GM23338 (cell line): ENCODE data around the gene NSRP1.

Source experiments
- CREB1 ChIP-seq: fragments of 250-450 bp; sonication (Bioruptor Pico); IDR thresholded peaks from 2 replicates; pipeline ENCODE4 v1.5.0; 2020; ENCODE audit warnings: low read depth, mild to moderate bottlenecking, moderate library complexity
- CTCF ChIP-seq, 2 experiments: fragments of 200-600 bp in 1 of 2; sonication (generic) in 1 of 2; conservative IDR thresholded peaks; 2 replicates each; pipeline versions ENCODE4 v1.5.1 to v1.6.1; 2016 to 2017; ENCODE audit warnings: antibody characterized with exemption in 2 of 2, low read depth in 2 of 2, mild to moderate bottlenecking in 2 of 2, moderate library complexity in 1 of 2
- EZH2phosphoT487 ChIP-seq: fragments of 200-600 bp; sonication (generic); IDR thresholded peaks from one replicate; pipeline ENCODE4 v1.8.1; 2018; ENCODE audit warnings: antibody characterized with exemption; ENCODE audit not compliant: unreplicated experiment
- JUNB ChIP-seq: IDR thresholded peaks from one replicate; pipeline ENCODE4 v1.6.1; 2016; ENCODE audit warnings: antibody characterized with exemption; ENCODE audit not compliant: unreplicated experiment
- POLR2AphosphoS5 ChIP-seq: IDR thresholded peaks from 2 replicates; pipeline ENCODE4 v1.6.1; 2016; ENCODE audit warnings: antibody characterized with exemption, low read depth
- REST ChIP-seq: IDR thresholded peaks from one replicate; pipeline ENCODE4 v1.6.1; 2018; ENCODE audit warnings: antibody characterized with exemption; ENCODE audit not compliant: unreplicated experiment
- STAT1 ChIP-seq: IDR thresholded peaks from one replicate; pipeline ENCODE4 v1.6.1; 2016; ENCODE audit warnings: antibody characterized with exemption; ENCODE audit not compliant: unreplicated experiment
- ZNF331 ChIP-seq: fragments of 250-450 bp; sonication (Bioruptor Pico); IDR thresholded peaks from 2 replicates; pipeline ENCODE4 v1.5.0; 2020; ENCODE audit warnings: low read depth, mild to moderate bottlenecking, moderate library complexity

- TF ChIP-seq ZNF331 (no peak), CTCF (conservative IDR thresholded peaks at IDR 0.05; ENCODE audit: low read depth in 2 of 2) (no peak), STAT1 (no peak), REST (no peak), POLR2AphosphoS5 (no peak), CREB1 (CRISPR knock-in tag) (no peak), JUNB (no peak), EZH2phosphoT487 (no peak)
Observed at GRCh38 chr17:30172560-30172959, 55.9 kb downstream of the NSRP1 start.
